ENCODE measurements around the gene EPM2AIP1. TPM values are rescaled to one million over a fixed set of nuclear protein-coding genes. Genes with fewer than 3 reads are reported as not detected.

EPM2AIP1 gene
- total and polyA plus RNA-seq, 9 of the 15 experiments (the other 6 are each of a cell fraction or from before 2014, with no cell fraction given): 6.7 to 44.8 (median 25.2) TPM

DNA sequence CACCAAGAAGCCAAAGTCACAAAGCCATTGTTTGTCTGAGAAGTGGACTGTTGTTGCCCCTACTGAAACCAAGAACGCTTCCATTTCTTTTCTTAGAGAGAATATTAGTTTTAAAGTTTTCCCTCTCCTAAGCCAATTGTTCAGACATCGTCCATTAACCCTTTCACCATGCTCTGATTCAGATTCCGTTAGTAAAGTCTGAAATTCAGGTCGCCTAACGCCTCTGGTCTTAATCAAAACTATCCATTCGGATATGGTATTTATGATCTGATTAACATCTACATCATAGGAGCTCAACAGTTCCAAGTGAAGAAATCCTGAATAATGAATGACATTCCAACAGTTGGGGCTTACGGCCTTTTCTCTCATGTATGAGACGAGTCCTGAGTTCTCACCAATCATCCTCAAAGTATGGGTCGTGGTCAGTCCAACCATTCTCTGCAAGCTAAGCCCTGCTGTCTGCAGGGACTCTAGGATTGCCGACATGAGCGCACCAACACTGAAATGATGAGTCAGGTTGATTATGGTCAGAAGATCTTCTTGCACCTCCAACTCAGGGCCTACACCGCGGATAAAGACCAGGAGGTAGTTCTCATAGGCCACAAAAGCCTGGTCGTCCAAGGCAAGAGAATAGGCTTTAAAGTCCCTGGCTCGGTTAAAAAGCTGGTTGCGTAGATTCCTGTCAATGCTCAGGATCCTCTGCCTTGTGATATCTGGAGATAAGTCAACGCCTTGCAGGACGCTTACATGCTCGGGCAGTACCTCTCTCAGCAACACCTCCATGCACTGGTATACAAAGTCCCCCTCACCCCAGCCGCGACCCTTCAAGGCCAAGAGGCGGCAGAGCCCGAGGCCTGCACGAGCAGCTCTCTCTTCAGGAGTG is 767 bp downstream of the EPM2AIP1 start (continued):
- TF ChIP-seq, protein P1, sequence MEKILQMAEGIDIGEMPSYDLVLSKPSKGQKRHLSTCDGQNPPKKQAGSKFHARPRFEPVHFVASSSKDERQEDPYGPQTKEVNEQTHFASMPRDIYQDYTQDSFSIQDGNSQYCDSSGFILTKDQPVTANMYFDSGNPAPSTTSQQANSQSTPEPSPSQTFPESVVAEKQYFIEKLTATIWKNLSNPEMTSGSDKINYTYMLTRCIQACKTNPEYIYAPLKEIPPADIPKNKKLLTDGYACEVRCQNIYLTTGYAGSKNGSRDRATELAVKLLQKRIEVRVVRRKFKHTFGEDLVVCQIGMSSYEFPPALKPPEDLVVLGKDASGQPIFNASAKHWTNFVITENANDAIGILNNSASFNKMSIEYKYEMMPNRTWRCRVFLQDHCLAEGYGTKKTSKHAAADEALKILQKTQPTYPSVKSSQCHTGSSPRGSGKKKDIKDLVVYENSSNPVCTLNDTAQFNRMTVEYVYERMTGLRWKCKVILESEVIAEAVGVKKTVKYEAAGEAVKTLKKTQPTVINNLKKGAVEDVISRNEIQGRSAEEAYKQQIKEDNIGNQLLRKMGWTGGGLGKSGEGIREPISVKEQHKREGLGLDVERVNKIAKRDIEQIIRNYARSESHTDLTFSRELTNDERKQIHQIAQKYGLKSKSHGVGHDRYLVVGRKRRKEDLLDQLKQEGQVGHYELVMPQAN (IDR thresholded peaks at IDR 0.05; ENCODE audit: borderline replicate concordance): peak; percentile 72; the same call in 1 of the 2 replicates
- TF ChIP-seq FOXJ3 (CRISPR knock-in tag; IDR thresholded peaks at IDR 0.05) (no peak), CHD2 (IDR thresholded peaks at IDR 0.05; ENCODE audit: low read depth, low read length) (no peak), SP1 (CRISPR knock-in tag; IDR thresholded peaks at IDR 0.05) (0 out of 2 replicates have a peak, but pooled peaks have one; percentile 16), CREBBP (IDR thresholded peaks at IDR 0.05; ENCODE audit: low read depth, low read length) (no peak), RAD51 (IDR thresholded peaks at IDR 0.05; ENCODE audit: borderline replicate concordance, low read depth) (no peak), PHTF2 (CRISPR knock-in tag; IDR thresholded peaks at IDR 0.05) (no peak), SPI1 (IDR thresholded peaks at IDR 0.05; ENCODE audit: borderline replicate concordance, low read depth, low read length) (no peak), SOX6 (IDR thresholded peaks at IDR 0.05) (no peak)
- TF ChIP-seq, protein P2, sequence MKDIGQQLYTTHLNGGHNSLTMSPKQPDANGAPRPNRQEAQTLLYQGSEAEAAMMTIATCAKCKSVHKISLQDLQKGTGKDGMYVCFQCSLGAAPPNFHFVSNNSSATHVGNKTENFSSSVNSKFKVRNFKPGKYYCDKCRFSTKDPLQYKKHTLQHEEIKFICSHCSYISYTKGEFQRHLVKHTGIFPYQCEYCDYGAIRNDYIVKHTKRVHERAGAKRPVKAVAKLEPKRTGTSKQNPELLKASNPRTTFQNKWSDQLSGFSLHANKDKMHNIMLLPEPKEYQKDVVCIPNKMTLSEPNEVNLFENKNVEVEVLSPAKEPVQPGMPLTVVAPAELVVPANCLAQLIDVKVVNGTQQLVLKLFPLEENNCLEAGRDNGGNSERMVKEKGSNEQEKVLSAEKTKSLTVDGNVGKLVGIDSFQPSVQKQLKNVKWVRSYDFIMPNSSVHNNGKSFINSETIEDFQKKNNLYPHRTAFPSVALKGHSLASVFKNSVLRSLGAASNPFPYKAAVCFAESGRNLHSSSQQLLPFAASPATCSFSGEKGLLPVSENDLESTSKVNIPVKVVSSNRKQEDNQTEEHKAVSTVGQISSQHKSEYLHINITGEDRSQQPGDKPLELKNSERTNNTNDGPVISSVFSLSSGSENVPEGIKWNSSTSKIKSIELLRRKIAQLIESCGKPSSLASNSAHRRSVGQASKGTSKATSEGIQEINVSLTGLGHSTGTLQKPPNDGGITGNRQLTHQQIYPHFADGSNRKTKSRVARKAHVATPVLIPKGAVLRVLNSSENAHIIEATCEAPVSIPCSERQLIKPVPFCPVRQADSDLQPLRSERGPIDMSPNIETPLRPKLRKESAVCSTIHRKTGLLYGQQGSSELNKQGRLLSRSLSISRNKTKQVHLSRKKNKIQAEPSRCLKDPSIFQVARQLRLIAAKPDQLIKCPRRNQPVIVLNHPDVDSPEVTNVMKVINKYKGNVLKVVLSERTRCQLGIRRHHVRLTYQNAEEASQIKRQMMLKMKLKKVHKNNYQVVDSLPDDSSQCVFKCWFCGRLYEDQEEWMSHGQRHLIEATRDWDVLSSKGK (CRISPR knock-in tag; IDR thresholded peaks at IDR 0.05): no peak
- TF ChIP-seq, protein P3, sequence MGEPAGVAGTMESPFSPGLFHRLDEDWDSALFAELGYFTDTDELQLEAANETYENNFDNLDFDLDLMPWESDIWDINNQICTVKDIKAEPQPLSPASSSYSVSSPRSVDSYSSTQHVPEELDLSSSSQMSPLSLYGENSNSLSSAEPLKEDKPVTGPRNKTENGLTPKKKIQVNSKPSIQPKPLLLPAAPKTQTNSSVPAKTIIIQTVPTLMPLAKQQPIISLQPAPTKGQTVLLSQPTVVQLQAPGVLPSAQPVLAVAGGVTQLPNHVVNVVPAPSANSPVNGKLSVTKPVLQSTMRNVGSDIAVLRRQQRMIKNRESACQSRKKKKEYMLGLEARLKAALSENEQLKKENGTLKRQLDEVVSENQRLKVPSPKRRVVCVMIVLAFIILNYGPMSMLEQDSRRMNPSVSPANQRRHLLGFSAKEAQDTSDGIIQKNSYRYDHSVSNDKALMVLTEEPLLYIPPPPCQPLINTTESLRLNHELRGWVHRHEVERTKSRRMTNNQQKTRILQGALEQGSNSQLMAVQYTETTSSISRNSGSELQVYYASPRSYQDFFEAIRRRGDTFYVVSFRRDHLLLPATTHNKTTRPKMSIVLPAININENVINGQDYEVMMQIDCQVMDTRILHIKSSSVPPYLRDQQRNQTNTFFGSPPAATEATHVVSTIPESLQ (CRISPR knock-in tag; IDR thresholded peaks at IDR 0.05): no peak
- TF ChIP-seq, protein P4, sequence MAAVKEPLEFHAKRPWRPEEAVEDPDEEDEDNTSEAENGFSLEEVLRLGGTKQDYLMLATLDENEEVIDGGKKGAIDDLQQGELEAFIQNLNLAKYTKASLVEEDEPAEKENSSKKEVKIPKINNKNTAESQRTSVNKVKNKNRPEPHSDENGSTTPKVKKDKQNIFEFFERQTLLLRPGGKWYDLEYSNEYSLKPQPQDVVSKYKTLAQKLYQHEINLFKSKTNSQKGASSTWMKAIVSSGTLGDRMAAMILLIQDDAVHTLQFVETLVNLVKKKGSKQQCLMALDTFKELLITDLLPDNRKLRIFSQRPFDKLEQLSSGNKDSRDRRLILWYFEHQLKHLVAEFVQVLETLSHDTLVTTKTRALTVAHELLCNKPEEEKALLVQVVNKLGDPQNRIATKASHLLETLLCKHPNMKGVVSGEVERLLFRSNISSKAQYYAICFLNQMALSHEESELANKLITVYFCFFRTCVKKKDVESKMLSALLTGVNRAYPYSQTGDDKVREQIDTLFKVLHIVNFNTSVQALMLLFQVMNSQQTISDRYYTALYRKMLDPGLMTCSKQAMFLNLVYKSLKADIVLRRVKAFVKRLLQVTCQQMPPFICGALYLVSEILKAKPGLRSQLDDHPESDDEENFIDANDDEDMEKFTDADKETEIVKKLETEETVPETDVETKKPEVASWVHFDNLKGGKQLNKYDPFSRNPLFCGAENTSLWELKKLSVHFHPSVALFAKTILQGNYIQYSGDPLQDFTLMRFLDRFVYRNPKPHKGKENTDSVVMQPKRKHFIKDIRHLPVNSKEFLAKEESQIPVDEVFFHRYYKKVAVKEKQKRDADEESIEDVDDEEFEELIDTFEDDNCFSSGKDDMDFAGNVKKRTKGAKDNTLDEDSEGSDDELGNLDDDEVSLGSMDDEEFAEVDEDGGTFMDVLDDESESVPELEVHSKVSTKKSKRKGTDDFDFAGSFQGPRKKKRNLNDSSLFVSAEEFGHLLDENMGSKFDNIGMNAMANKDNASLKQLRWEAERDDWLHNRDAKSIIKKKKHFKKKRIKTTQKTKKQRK (IDR thresholded peaks at IDR 0.05; ENCODE audit: borderline replicate concordance, low read depth, low read length): no peak
- TF ChIP-seq, protein P5, sequence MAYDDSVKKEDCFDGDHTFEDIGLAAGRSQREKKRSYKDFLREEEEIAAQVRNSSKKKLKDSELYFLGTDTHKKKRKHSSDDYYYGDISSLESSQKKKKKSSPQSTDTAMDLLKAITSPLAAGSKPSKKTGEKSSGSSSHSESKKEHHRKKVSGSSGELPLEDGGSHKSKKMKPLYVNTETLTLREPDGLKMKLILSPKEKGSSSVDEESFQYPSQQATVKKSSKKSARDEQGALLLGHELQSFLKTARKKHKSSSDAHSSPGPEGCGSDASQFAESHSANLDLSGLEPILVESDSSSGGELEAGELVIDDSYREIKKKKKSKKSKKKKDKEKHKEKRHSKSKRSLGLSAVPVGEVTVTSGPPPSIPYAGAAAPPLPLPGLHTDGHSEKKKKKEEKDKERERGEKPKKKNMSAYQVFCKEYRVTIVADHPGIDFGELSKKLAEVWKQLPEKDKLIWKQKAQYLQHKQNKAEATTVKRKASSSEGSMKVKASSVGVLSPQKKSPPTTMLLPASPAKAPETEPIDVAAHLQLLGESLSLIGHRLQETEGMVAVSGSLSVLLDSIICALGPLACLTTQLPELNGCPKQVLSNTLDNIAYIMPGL (CRISPR knock-in tag; IDR thresholded peaks at IDR 0.05): no peak
